IMR-90 (cell line): Measurements from ENCODE around the gene DNAH9. TPM values are rescaled to one million over a fixed set of nuclear protein-coding genes. Genes with fewer than 3 reads are reported as not detected.

Experiments
- ATAC-seq: fragments of 200-7000 bp; cut with Tn5 transposase; 2 replicates; pipeline ENCODE4 v1.9.1; 2020; ENCODE audit warnings: low read depth, mild to moderate bottlenecking, moderate library complexity
- BruUV-seq: library from RNA; stranded (reverse); fragments of 400-500 nt; replicated peaks from 2 replicates; lab custom pipeline; 2021; lab: Mats Ljungman, UMichigan
- CTCF ChIA-PET: fragments of 300-600 bp; formaldehyde crosslinking; extraction: SDS; loops from one replicate; lab custom pipeline; 2021; ENCODE audit warnings: antibody characterized with exemption; lab: Yijun Ruan, JAX
- POLR2A ChIA-PET: fragments of 300-600 bp; sonication (Branson Sonifier 250); formaldehyde crosslinking; loops from one replicate; lab custom pipeline; 2022; ENCODE audit warnings: antibody characterized with exemption; ENCODE audit not compliant: unreplicated experiment; lab: Charles Lee
- DNase-seq: peaks from one replicate; pipeline ENCODE4 v3.0.0; 2013
- H2AFZ ChIP-seq: replicated peaks from 2 replicates; pipeline ENCODE3; 2013; ENCODE audit warnings: low read length, mild to moderate bottlenecking; ENCODE audit not compliant: poor library complexity
- H2AK5ac ChIP-seq: 2 replicates; pipeline ENCODE4 v1.6.1; 2013; ENCODE audit warnings: low read depth, low read length, inconsistent platforms
- H2AK9ac ChIP-seq: replicated peaks from 2 replicates; pipeline ENCODE3; 2013; ENCODE audit warnings: mild to moderate bottlenecking, low read depth, low read length, moderate library complexity; ENCODE audit not compliant: poor library complexity
- H2BK120ac ChIP-seq: 2 replicates; pipeline ENCODE4 v1.6.1; 2013; ENCODE audit warnings: low read depth, low read length, inconsistent platforms
- H2BK15ac ChIP-seq: 3 replicates; pipeline ENCODE4 v1.6.1; 2013; ENCODE audit warnings: low read depth, low read length, inconsistent platforms
- H2BK20ac ChIP-seq: 2 replicates; pipeline ENCODE4 v1.6.1; 2013; ENCODE audit warnings: low read depth, mild to moderate bottlenecking, inconsistent platforms, low read length, moderate library complexity
- H2BK5ac ChIP-seq: 2 replicates; pipeline ENCODE4 v1.6.1; 2013; ENCODE audit warnings: mild to moderate bottlenecking, low read depth, low read length, inconsistent platforms; ENCODE audit not compliant: poor library complexity, severe bottlenecking
- H3K14ac ChIP-seq: replicated peaks from 2 replicates; pipeline ENCODE4 v1.6.1; 2013; ENCODE audit warnings: low read depth, low read length, inconsistent platforms
- H3K18ac ChIP-seq: 2 replicates; pipeline ENCODE4 v1.6.1; 2013; ENCODE audit warnings: low read depth, low read length, control low read depth
- H3K23ac ChIP-seq: 2 replicates; pipeline ENCODE4 v1.6.1; 2013; ENCODE audit warnings: low read depth, low read length, inconsistent platforms
- H3K27ac ChIP-seq: 2 replicates; pipeline ENCODE4 v1.5.1; 2013; ENCODE audit warnings: mild to moderate bottlenecking, control low read depth, low read length; ENCODE audit not compliant: insufficient read depth
- H3K27me3 ChIP-seq: 2 replicates; pipeline ENCODE4 v1.6.1; 2013; ENCODE audit warnings: low read length; ENCODE audit not compliant: control insufficient read depth, insufficient read depth
- H3K36me3 ChIP-seq: 2 replicates; pipeline ENCODE4 v1.6.1; 2013; ENCODE audit warnings: low read length, mixed read lengths; ENCODE audit not compliant: control insufficient read depth, insufficient read depth
- H3K4ac ChIP-seq: 2 replicates; pipeline ENCODE4 v1.6.1; 2013; ENCODE audit warnings: low read depth, low read length, inconsistent platforms
- H3K4me1 ChIP-seq: 2 replicates; pipeline ENCODE4 v1.6.1; 2013; ENCODE audit warnings: low read length, mixed read lengths; ENCODE audit not compliant: control insufficient read depth, insufficient read depth
- H3K4me2 ChIP-seq: 2 replicates; pipeline ENCODE4 v1.6.1; 2013; ENCODE audit warnings: low read depth, mild to moderate bottlenecking, control low read depth, low read length, moderate library complexity
- H3K4me3 ChIP-seq: 2 replicates; pipeline ENCODE4 v1.5.1; 2013; ENCODE audit warnings: low read depth, mild to moderate bottlenecking, control low read depth, low read length, moderate library complexity; ENCODE audit not compliant: insufficient read depth
- H3K56ac ChIP-seq: 2 replicates; pipeline ENCODE4 v1.6.1; 2013; ENCODE audit warnings: low read length, inconsistent platforms; ENCODE audit not compliant: insufficient read depth; ENCODE audit errors: extremely low read depth
- H3K79me1 ChIP-seq, 2 experiments: 2 replicates each; pipeline ENCODE4 v1.6.1; 2013; ENCODE audit warnings: low read length in 2 of 2, inconsistent platforms in 1 of 2, low read depth in 1 of 2
- H3K9ac ChIP-seq: 2 replicates; pipeline ENCODE4 v1.6.1; 2013; ENCODE audit warnings: low read depth, low read length, control low read depth
- H3K9me1 ChIP-seq: 2 replicates; pipeline ENCODE4 v1.6.1; 2013; ENCODE audit warnings: low read length, inconsistent platforms; ENCODE audit not compliant: insufficient read depth
- H3K9me3 ChIP-seq: 2 replicates; pipeline ENCODE4 v1.6.1; 2013; ENCODE audit warnings: low read length; ENCODE audit not compliant: control insufficient read depth, insufficient read depth
- H4K20me1 ChIP-seq: 2 replicates; pipeline ENCODE4 v1.6.1; 2013; ENCODE audit warnings: low read length, inconsistent platforms; ENCODE audit not compliant: insufficient read depth
- H4K5ac ChIP-seq: 2 replicates; pipeline ENCODE4 v1.6.1; 2013; ENCODE audit warnings: mild to moderate bottlenecking, low read depth, low read length, control low read depth
- H4K8ac ChIP-seq, 2 experiments: 2 replicates each; pipeline ENCODE4 v1.6.1; 2013; ENCODE audit warnings: low read depth in 2 of 2, low read length in 2 of 2, control low read depth in 1 of 2, inconsistent platforms in 1 of 2
- H4K91ac ChIP-seq: 2 replicates; pipeline ENCODE4 v1.6.1; 2013; ENCODE audit warnings: low read depth, low read length, inconsistent platforms; ENCODE audit not compliant: insufficient read depth
- BHLHE40 ChIP-seq: fragments of 150-350 bp; IDR thresholded peaks from 2 replicates; pipeline ENCODE4 v1.6.1; 2016; ENCODE audit warnings: mild to moderate bottlenecking, low read depth, low read length
- CEBPB ChIP-seq: IDR thresholded peaks from 2 replicates; pipeline ENCODE4 v1.6.1; 2012; ENCODE audit warnings: low read depth, low read length, improper control_type of control experiment
- CHD1 ChIP-seq: IDR thresholded peaks from 2 replicates; pipeline ENCODE4 v1.6.1; 2012; ENCODE audit warnings: low read depth, low read length, improper control_type of control experiment
- ELK1 ChIP-seq: fragments of 150-350 bp; IDR thresholded peaks from 2 replicates; pipeline ENCODE4 v1.6.1; 2016; ENCODE audit warnings: low read depth, mild to moderate bottlenecking, low read length, moderate library complexity, borderline replicate concordance
- FOS ChIP-seq: fragments of 150-350 bp; IDR thresholded peaks from 2 replicates; pipeline ENCODE4 v1.6.1; 2016; ENCODE audit warnings: low read depth, low read length
- MAFK ChIP-seq: IDR thresholded peaks from 2 replicates; pipeline ENCODE4 v1.6.1; 2012; ENCODE audit warnings: low read depth, low read length, improper control_type of control experiment
- MAZ ChIP-seq: IDR thresholded peaks from 2 replicates; pipeline ENCODE4 v1.6.1; 2012; ENCODE audit warnings: low read depth, mild to moderate bottlenecking, low read length, improper control_type of control experiment, moderate library complexity, borderline replicate concordance
- MXI1 ChIP-seq: IDR thresholded peaks from 2 replicates; pipeline ENCODE4 v1.6.1; 2012; ENCODE audit warnings: low read depth, mild to moderate bottlenecking, low read length, moderate library complexity, borderline replicate concordance
- NFE2L2 ChIP-seq: fragments of 150-350 bp; IDR thresholded peaks from 2 replicates; pipeline ENCODE4 v1.6.1; 2016; ENCODE audit warnings: low read depth, mild to moderate bottlenecking, low read length
- POLR2A ChIP-seq: IDR thresholded peaks from 2 replicates; pipeline ENCODE4 v1.6.1; 2012; ENCODE audit warnings: mild to moderate bottlenecking, low read depth, low read length
- RAD21 ChIP-seq: IDR thresholded peaks from 2 replicates; pipeline ENCODE4 v1.6.1; 2012; ENCODE audit warnings: low read length, improper control_type of control experiment
- RCOR1 ChIP-seq: IDR thresholded peaks from 2 replicates; pipeline ENCODE4 v1.6.1; 2012; ENCODE audit warnings: mild to moderate bottlenecking, low read length, improper control_type of control experiment; ENCODE audit not compliant: insufficient replicate concordance
- RFX5 ChIP-seq: IDR thresholded peaks from 2 replicates; pipeline ENCODE4 v1.8.0; 2012; ENCODE audit warnings: low read depth, mild to moderate bottlenecking, low read length, moderate library complexity
- SMC3 ChIP-seq: fragments of 150-350 bp; IDR thresholded peaks from 2 replicates; pipeline ENCODE4 v1.6.1; 2016; ENCODE audit warnings: low read depth, mild to moderate bottlenecking, antibody characterized with exemption, low read length, moderate library complexity
- WGBS, 2 experiments: methylation state at CpG; one replicate each; pipeline versions ENCODE4 v1.1.5 to v1.1.7; 2013; ENCODE audit warnings: missing lambda C conversion rate in 2 of 2; ENCODE audit not compliant: insufficient read length in 1 of 2; ENCODE audit errors: extremely low coverage in 2 of 2; 5-methylcytosine and 5-hydroxymethylcytosine counted together
- dilution Hi-C: fragments of 300-500 bp; cut with HindIII; formaldehyde crosslinking; loops from one replicate; pipeline ENCODE4 v1.14.3; 2018; ENCODE audit warnings: low sequenced_read_pairs; ENCODE audit not compliant: unreplicated experiment
- in situ Hi-C: fragments of 300-500 bp; cut with MboI; formaldehyde crosslinking; loops from 3 replicates; pipeline ENCODE4 v1.14.3; 2019; ENCODE audit warnings: low sequenced_read_pairs, inconsistent platforms, mixed read lengths
- intact Hi-C: fragments of 100-400 bp; cut with micrococcal nuclease; formaldehyde crosslinking; loops from 2 replicates; pipeline ENCODE4 v1.10.0; 2022
- polyA plus RNA-seq, 3 experiments: library from polyadenylated mRNA; depleted of rRNA; stranded (reverse); fragments of >200 nt; gene quantifications; 2 replicates each; pipeline ENCODE4 v1.2.3, GENCODE V29; 2012; ENCODE audit warnings: low replicate concordance in 1 of 3
- total RNA-seq: library from RNA; depleted of rRNA; stranded (reverse); fragments of >200 nt; gene quantifications from 2 replicates; pipeline ENCODE4 v1.2.3, GENCODE V29; 2012
- TF ChIP-seq, protein P1 (sequence below): conservative IDR thresholded peaks from 2 replicates; pipeline ENCODE4 v1.5.1; 2012; ENCODE audit warnings: mild to moderate bottlenecking, low read depth, low read length, improper control_type of control experiment
- TF ChIP-seq, protein P2 (sequence below): fragments of 150-350 bp; IDR thresholded peaks from 2 replicates; pipeline ENCODE4 v1.6.1; 2017; ENCODE audit warnings: mild to moderate bottlenecking, antibody characterized with exemption, low read length, low read depth

DNAH9 gene
- total and polyA plus RNA-seq, 2 of the 4 experiments (the other 2 are of a cell fraction) = not detected

DNA sequence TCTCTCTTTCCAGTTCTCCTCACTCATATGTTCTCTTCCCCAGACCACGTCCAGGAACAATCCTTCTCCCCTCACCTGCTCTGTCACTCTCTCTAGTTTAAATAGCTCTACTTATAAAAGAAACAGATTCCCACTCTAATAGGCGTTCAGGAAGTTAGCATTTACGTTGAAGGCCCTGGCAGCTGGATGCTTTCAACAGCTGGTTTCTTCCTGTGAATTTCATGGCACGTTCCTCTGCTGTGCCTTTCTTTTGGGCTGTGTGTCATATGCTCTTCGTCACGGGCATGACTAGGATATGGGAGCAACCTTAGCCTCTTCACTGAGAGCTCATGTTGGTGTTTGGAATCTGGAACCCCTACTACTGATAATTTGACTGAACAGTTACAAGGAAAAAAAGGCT, 325.8 kb downstream of the DNAH9 start:
- Histone ChIP-seq H3K4me1 (no peaks in the 10 kb centered on the region), H2BK120ac (no peak overlapping the region), H2BK15ac (no peak overlapping the region), H3K36me3 (no peaks in the 10 kb centered on the region), H3K4me2 (no peak overlapping the region), H3K23ac (no peak overlapping the region), H3K27ac (no peak overlapping the region), H4K5ac (no peak overlapping the region), H3K27me3 (no peaks in the 10 kb centered on the region), H3K14ac (no peak overlapping the region), H2BK5ac (no peak overlapping the region), H3K4ac (no peak overlapping the region), H3K4me3 (no peak overlapping the region), H2BK20ac (no peak overlapping the region), H4K8ac (no peak overlapping the region), H2AFZ (no peak overlapping the region), H3K79me1 (no peaks in the 10 kb centered on the region), H3K9me3 (peaks cover 3% of the 10 kb centered on the region; the same call in 1 of the 2 replicates), H2AK5ac (no peak overlapping the region), H3K56ac (no peak overlapping the region), H2AK9ac (no peak overlapping the region), H4K91ac (no peak overlapping the region), H3K18ac (no peak overlapping the region), H4K20me1 (no peaks in the 10 kb centered on the region), H3K9me1 (no peaks in the 10 kb centered on the region), H3K9ac (no peak overlapping the region)
- intact Hi-C loops (no loop called here), dilution Hi-C loops (no loop called here), in situ Hi-C loops (no loop called here)
- no peak for TF ChIP-seq MAFK
- no peak for TF ChIP-seq ELK1
- no peak for TF ChIP-seq POLR2A
- no peak for TF ChIP-seq MXI1
- no peak for TF ChIP-seq BHLHE40
- no peak for TF ChIP-seq RFX5
- TF ChIP-seq SMC3 = no peak
- TF ChIP-seq, protein P1, sequence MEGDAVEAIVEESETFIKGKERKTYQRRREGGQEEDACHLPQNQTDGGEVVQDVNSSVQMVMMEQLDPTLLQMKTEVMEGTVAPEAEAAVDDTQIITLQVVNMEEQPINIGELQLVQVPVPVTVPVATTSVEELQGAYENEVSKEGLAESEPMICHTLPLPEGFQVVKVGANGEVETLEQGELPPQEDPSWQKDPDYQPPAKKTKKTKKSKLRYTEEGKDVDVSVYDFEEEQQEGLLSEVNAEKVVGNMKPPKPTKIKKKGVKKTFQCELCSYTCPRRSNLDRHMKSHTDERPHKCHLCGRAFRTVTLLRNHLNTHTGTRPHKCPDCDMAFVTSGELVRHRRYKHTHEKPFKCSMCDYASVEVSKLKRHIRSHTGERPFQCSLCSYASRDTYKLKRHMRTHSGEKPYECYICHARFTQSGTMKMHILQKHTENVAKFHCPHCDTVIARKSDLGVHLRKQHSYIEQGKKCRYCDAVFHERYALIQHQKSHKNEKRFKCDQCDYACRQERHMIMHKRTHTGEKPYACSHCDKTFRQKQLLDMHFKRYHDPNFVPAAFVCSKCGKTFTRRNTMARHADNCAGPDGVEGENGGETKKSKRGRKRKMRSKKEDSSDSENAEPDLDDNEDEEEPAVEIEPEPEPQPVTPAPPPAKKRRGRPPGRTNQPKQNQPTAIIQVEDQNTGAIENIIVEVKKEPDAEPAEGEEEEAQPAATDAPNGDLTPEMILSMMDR = no peak
- no peak for TF ChIP-seq MAZ
- TF ChIP-seq NFE2L2 = no peak
- TF ChIP-seq CHD1 = no peak
- no peak for TF ChIP-seq RAD21
- TF ChIP-seq FOS = no peak
- TF ChIP-seq, protein P2, sequence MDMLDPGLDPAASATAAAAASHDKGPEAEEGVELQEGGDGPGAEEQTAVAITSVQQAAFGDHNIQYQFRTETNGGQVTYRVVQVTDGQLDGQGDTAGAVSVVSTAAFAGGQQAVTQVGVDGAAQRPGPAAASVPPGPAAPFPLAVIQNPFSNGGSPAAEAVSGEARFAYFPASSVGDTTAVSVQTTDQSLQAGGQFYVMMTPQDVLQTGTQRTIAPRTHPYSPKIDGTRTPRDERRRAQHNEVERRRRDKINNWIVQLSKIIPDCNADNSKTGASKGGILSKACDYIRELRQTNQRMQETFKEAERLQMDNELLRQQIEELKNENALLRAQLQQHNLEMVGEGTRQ = no peak
- no peak for TF ChIP-seq CEBPB
- no peak for TF ChIP-seq RCOR1
- BruUV-seq = no TSS peak
- POLR2A ChIA-PET = no interaction called here
- 0% methylated on average over 1 of the region's 6 CpGs; no CpG with 5 or more reads in 1 of the 2 experiments for WGBS, 2 experiments
- DNase-seq (no peak), ATAC-seq (no peak)
- CTCF ChIA-PET = interaction anchor here (1.2 kb wide), 1 partner anchor 12 kb away, joined by 3 read pairs; no protein-coding TSS in a partner anchor
